GM19463 (cell line): ENCODE data around the gene ZNF581.
A peak's percentile ranks its signal among the peaks of the same experiment; 100 is the strongest.

Experiments used
- ATAC-seq: cut with Tn5 transposase; IDR thresholded peaks from one replicate; pipeline ENCODE4 v1.9.1; 2021; ENCODE audit warnings: mild to moderate bottlenecking, moderate library complexity; ENCODE audit not compliant: unreplicated experiment

ZNF581 gene

DNA sequence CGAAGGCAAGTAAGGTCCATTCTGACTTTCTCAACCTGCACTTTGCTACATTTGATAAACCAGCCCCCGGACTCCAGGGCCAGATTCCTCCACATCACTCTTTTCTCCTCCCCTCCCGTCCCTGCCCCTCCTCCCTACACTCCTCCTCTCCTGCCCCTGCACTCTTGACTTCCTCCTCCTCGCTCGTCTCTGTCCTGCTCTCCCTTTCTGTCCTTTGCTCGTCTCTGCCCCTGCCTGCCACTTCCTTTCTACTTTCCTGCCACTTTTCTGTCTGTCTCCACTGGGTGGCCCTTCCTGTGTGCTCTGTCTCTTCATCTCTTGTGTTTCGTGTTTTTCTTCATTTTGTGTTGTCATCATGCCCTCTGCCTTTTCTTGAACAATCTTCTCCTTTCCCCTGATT is 18.4 kb downstream of the ZNF581 start:
- no peak for ATAC-seq

DNA sequence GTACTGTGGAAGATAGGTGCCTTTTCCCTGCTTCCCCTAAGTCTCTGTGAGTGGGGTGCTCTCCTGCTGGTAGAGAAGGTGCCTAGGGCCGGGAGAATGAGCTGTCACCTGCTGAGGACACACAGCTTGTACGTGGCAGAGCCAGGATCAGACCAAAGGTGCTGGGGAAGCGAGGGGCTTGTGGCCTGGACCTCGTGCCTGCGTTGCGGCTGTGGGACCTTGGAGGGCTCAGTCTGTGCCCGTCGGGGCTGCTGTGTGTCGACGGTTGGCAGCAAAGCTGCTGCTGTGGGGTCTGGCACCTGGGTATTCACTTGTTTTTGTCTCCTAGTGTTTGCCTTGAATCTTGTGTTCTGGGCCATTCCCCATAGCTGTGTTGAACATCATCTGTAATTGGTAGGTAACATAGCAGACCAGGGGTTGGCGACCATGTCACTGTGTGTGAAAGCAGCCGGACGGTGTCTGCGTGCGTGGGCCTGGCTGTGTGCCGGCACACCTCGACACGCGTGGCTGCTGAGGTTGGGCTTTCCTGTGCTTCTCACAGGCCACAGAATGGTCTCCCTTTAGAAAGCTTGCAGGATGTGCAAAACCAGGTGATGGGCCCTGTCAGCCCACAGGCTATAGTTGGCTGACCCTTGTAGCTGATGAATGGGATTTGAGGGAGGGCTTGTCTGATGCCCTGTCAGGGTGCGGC is 20.5 kb downstream of the ZNF581 start:
- no peak for ATAC-seq

DNA sequence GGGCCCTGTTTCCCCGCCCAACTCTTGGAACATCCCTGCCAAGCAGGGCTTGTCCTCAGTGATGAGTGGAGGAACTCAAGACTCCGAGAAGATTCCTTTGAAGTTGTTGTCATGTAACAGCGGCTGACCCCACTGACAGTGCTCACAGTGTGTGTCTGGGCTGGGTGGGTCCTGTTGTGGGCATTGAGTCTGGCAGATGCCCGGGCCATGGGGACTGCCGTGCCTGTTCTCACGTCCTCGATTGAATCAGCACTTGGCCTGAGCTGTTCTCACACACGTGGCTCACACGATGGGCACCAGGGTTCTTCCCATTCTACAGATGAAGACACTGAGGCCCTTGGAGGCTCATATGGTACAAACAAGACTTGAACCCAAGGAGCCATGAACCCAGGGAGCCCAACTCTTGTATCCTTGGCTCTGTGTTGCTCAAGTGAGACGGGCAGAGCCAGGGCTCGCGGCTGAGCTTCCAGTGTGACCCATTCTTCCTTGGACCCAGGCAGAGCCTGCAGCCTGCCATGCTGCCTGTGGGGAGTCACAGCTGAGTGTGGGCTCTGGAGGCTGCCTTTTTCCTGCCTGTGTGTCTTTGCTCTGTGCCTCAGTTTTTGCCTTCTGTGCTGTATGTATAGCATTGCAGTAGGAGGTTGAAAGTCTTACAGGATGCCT is 23.0 kb downstream of the ZNF581 start:
- no peak for ATAC-seq

DNA sequence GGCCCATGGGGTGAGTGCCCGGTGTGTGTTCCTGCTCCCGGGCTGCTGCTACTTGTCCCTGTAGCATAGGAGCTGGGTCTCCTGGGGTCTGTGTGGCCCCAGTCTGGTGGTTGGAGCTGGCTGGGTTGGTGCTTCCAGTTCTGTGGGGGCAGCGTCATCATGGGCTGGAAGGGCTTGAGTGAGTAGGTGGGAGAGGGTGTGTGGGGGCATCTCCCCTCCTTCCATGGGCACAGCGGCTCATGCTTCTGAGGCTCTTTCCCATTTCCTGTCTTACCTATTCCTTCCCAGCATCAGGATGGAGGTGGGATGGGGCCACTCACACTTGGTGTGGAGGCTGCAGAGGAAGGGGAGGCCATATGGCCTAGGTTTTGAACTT is 23.5 kb downstream of the ZNF581 start:
- no peak for ATAC-seq

DNA sequence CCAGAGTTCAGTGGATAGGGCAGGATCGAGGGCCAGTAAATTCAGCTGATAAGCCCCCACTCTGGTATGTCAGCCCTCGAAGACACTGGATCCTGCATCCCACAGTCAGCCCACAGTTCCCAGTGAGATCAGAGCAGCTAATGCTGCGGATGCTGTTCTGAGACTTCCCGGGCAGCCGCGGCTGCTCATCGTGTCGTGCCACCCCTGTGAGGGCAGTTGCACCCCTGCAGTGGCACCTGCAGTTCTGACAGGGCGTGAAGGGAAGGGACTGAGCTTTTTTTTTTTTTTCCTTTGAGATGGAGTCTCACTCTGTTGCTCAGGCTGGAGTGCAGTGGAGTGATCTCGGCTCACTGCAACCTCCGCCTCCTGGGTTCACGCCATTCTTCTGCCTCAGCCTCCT is 24.1 kb downstream of the ZNF581 start:
- ATAC-seq: no peak

DNA sequence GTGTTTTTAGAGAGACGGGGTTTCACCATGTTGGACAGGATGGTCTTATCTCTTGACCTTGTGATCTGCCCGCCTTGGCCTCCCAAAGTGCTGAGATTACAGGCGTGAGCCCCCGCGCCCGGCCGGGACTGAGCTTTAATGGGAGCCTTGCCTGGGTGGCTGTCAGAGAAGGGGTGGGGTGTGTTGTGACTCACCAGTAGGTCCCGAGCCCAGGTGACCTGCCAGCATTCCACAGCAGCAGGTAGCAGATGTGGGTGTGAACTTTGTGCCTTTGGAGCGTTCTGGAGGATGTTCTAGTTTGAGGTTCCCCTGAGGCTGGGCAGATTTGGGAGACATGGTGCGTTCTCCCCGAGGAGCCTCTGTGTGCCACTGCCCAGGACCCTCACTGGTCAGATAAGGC is 24.5 kb downstream of the ZNF581 start:
- no peak for ATAC-seq

DNA sequence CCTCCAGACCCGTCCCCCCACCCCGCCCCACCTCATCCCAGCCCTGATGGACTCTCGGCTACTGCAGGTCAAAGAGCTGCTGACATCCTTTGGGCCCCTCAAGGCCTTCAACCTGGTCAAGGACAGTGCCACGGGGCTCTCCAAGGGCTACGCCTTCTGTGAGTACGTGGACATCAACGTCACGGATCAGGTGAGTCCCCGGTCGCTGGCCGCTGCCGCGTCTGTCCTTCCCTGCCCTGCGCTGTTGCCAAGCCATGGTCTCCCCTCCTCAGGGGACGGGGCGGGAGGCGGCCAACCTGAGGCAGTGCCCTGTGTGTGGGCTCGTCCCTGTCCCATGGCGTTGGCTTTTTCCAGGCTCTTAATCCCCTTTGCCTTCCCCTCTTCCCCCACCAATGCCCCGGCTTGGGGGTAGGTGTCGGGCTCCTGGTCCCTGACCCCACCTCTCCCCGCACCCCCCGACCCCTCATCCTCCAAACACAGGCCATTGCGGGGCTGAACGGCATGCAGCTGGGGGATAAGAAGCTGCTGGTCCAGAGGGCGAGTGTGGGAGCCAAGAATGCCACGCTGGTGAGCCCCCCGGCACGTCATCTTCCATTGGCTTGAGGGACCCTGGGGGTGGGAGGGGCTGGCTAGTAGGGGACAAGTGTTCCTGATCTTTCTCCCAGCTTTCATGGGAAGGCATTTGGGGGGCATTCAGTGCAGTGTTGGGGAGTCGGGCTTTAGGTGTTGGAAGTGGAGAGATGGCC is 25.3 kb downstream of the ZNF581 start:
- no peak for ATAC-seq

DNA sequence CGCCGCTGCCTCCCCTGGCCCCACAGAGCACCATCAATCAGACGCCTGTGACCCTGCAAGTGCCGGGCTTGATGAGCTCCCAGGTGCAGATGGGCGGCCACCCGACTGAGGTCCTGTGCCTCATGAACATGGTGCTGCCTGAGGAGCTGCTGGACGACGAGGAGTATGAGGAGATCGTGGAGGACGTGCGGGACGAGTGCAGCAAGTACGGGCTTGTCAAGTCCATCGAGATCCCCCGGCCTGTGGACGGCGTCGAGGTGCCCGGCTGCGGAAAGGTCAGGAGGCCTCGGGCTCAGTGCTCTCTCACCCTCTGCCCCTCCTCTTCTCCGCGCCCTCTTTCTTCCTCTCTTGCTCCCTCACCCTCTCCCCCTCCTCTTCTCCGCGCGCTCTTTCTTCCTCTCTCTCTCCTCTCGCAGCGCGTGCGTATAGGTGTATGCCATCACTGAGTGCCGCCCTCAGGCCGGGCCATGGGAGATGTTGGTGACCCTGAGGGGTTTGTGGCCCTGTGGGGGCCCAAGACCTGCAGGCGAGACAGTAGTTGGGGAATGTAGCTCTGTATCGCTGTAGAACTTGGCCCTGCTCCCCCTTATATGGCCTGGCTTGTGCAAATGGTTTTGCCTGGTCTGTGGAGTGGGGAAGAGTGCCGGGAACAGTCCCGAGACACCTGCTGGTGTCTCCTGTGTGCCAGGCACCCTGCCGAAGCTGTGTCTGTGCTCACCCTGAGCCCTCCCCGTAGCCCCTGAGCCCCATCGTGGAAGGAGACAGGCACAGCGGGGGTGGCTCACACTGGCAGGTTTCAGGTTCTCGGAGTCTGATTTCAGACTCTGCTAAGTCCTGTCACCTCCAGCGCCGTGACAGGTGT is 26.2 kb downstream of the ZNF581 start:
- ATAC-seq: no peak

DNA sequence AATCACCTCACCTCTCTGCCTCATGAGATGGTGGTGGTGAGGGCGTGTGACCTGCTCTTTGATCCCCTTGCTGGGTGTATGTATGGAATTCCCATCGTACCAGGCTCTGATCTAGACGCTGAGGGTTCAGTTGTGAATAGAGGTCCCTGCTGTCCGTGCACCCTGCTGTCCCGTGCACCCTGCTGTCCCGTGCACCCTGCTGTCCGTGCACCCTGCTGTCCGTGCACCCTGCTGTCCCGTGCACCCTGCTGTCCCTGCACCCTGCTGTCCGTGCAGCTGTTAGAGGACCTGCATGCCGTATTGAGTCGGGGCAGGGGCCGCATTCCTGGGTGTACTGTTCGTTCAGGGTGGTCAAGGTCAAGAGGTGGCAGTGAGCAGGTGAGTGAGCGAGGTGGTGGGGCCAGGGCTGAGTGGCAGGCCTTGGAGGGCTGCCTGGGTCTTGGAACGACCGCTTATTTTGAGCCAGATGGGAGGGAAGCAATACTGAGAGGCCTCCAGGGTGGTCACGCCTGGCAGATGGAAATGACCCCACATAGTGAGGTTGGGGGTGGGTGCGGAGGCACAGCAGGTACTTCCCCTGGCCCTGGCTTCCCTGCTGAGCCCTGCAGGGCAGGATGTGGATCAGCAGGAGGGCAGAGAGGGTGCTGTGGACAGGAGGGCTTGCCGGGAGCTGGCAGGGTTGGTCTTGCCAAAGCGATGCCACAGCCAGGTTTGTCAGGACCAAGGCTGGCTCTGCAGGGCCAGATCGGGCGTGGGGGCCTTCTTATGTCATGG is 27.0 kb downstream of the ZNF581 start:
- no peak for ATAC-seq

DNA sequence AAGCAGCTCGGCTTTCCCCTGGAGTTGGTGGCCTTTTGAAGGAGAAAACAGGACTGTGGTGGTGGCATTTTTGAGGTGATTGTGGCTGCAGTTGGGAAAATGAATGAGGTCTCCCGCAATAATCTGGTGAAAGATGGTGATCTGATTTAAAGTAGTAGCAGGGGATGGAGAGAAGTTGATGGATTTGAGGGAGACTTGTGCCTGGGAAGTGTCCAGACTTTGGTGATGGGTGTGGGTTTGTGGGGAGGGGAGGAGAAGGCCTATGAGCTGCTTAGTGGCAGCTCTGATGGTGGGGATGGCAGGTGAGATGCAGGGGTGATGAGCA is 27.6 kb downstream of the ZNF581 start:
- no peak for ATAC-seq

DNA sequence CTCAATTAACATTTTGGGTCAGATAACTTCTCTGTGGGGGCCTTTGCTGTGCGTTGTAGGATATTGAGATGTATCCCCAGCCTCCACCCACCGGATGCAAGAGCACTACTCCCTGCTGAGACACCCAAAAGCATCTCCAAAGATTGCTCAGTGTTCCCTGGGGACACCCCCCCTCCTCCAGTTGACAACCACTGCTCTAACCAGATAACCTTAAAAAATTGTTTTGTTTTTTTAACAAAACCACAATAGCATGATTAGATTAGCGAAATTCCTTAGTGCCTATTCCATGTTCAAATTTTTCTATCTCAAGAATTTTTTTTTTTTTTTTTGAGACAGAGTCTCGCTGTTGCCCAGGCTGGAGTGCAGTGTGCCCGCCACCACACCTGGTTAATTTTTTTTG is 29.0 kb downstream of the ZNF581 start:
- no peak for ATAC-seq

DNA sequence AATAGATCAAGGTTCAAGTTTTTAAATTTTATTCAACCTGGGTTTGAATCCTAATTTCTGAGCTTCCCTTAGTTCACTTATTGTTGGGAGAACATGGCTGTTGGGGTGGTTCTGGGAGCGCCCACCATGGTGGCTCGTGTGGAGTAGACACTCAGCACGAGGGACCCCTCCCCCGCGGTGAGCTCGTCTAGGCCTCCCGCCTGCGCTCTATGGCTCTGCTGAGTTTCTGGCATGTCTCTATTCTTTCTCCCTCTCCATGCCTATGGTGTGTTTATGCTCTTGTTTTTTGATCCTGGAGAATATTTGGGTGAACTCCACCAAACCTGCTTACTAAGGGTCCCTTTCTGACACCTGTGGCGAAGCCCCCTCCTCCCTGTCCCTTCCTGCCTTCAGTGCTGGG is 30.0 kb downstream of the ZNF581 start:
- ATAC-seq: no peak

DNA sequence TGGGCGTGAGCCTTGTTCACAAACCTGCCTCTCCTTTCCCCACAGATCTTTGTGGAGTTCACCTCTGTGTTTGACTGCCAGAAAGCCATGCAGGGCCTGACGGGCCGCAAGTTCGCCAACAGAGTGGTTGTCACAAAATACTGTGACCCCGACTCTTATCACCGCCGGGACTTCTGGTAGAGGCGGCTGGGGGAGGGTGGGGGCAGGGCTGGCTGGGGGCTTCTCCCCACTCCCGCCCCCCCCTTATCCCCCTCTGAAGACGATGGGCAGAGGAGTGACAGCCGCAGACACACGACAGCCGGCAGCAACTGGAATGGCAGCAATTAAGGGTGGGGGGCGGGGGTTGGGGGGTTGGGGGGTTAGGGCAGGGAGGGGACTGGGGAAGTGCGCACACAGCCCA is 30.4 kb downstream of the ZNF581 start:
- ATAC-seq: no peak

DNA sequence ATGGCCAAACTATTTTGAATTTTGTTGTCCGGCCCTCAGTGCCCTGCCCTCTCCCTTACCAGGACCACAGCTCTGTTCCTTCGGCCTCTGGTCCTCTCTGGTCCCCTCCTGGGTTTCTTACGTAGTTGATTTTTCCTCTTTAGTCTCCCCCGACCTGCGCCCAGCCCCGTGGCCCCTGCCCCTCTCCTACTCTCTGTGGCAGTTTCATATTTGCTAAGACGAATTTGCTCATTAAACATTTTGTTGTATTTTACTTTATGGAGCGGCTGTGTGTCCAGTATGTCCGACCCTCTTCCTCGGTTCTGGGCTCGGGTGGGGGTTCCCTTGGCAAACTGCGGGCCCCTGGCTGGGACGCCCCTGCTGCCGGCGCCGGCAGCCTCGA is 31.0 kb downstream of the ZNF581 start:
- no peak for ATAC-seq

DNA sequence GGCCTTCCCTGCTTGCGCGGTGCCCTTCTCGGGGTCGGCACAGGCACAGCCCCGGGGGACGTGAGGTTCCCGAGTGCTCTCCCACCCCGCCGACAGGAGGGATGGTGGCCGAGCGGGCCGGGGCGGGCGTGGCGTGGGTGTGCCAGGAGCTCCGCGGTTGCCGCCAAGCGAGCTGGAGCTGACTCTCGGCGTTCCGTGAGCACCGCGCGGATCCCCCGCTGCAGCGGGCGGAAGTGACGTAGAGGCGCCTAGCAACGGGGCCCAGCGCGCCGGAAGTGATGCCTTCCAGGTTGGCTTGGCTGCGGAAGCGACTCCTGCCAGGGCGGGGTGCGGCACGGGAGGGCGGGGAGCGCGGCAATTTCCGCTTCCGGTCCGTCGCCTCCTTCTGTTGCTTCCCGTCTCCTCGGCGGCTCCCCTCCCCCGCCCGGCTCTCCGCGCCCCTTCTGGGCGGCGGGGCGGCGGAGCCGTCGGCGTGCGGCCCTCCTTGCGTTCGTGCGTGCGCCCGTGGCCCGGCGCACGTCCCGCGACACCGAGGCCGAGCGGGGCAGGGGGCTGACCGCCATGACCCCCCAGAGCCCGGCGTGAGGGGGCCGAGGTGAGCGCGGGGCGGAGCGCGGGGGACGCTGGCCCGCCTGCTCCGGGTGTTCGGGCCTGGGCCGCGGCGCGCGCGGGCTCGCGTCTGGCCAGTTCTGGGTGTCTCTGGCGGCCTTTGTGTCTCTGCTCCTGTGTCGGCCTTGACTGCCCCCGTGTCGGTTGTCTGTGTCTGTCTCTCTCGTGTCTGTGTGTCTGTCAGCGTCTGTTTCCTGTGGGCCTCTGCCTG is 31.6 kb downstream of the ZNF581 start, which contains the start of gene EPN1:
Gene EPN1, plus strand, starts transcription at position 386 of the 820 bp plus-strand sequence. CDS start 3,402 bp downstream, outside the sequence.
- ATAC-seq: peak; percentile 72

DNA sequence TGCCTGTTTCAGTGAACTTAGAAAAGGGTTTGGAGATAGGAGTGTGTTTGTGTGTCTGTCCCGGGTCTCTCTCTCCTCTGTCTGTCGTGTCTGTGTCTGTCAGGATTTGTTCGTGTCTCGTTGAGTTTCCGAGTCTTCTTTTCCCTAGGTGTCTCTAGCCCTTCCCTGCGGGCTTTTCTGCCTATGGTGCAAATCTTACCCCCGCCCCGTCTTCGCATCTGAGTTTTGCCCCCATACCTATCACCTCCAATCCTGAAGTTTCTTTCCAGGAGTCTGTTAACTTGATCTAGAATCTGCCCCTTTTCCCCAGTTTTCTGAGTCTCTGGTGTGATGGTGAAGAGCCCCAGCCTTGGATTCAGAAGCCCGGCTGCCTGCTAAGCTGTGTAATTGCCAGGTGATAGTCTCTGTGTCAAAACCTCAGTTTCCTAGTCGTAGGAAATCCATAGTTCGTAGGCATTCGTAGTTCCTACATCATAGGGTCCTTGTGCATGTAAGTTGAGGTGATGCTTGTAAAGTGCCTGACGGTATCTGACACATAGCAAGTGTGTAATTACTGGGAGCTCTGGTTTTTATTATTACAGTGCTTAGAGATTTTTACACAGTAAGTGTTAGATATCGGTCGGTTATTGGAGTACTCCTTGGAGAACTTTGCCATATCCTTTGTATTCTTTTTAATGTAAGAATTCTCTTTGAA is 32.4 kb downstream of the ZNF581 start:
- ATAC-seq: no peak

DNA sequence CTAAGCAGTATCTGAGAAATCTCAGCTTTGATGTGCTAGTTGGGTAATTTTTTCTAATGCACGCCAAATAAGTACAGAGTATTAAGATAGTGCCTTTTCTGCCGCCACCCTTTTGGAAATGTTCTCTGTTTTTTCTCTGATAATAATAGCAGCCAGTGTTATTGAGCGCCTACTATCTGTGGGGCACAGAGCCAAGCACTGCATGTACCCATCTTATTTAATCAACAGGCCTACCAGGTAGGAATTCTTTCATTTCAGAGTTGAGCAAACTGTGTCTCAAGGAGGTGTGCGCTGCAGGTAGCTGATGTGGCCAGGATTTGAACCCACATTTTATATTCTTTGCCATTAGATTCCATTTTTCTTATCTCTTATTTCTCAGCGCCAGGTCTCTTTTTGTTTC is 32.9 kb downstream of the ZNF581 start:
- no peak for ATAC-seq

DNA sequence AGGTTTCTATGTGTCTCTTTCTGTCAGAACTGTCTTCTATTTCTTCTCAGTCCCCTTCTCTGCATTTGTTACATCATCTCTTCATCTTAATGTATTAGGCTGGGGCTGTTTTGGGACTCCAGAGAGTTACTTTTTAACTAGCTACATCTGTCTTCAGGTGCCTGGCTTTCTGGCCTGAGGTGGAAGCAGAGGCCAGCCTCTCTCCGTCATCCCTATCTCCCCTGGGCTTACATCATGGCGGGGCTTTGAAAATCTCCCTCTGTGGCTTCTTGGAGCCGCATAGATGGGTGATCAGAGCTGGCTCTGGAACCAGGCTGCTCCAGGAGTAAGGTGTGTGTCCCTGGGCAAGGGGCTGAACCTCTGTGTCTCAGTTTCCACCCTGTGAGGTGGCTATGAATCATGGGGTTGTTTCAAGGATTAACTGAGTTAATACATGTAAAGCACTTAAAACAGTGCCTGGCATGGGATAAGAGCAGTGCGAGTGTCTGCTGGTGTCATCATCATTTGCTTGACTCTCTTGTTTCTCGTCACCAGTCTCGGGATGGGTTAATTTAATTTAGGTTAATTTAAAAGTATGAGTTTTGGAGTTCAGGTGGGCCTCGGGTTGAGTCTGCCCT is 33.5 kb downstream of the ZNF581 start:
- no peak for ATAC-seq

DNA sequence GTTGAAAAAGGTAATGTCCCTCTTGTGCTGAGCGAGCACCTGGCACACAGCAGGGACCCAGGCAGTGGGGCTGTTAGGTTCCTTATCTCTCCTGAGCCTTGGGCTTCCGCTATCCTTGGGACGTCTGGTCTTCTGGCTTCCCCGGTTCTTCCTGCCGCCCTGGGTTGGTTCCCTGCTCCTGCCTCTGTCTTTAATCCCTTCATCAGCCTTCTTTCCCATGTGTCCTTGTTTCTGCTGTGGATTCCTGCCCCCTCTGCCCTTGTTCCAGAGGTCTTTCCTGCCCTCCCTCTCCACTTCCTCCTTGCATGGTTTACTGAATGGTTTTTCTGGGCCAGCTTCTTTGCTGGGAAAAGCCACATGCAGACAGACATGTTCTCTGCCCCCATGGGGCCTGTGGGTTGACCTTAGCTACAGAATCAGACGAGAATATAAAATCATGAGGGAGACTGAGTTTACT is 34.2 kb downstream of the ZNF581 start:
- ATAC-seq: no peak
